HS-27A (cell line): ENCODE data around the gene FEZ2.

Experiments
- DNase-seq: peaks from one replicate; pipeline ENCODE4 v3.0.0-alpha.2; 2012; ENCODE audit warnings: low read depth, missing footprints

Gene FEZ2

GRCh38 chr2:36530178-36530982, 67.6 kb downstream of the FEZ2 start:
- no peak for DNase-seq

- DNase-seq: no peak
Observed at GRCh38 chr2:36528766-36529392, 69.1 kb downstream of the FEZ2 start.

GRCh38 chr2:36528274-36528673, 69.7 kb downstream of the FEZ2 start:
- no peak for DNase-seq

GRCh38 chr2:36526226-36526625, 71.7 kb downstream of the FEZ2 start:
- no peak for DNase-seq

GRCh38 chr2:36525245-36525644, 72.7 kb downstream of the FEZ2 start:
- no peak for DNase-seq

- no peak for DNase-seq
Observed at GRCh38 chr2:36523153-36523552, 74.8 kb downstream of the FEZ2 start.

GRCh38 chr2:36520431-36520830, 77.5 kb downstream of the FEZ2 start:
- DNase-seq: no peak

GRCh38 chr2:36516136-36516870, 81.7 kb downstream of the FEZ2 start:
- peak; percentile 46 for DNase-seq

GRCh38 chr2:36515538-36515937, 82.4 kb downstream of the FEZ2 start:
- no peak for DNase-seq

GRCh38 chr2:36513661-36514060, 84.3 kb downstream of the FEZ2 start:
- no peak for DNase-seq

- no peak for DNase-seq
Observed at GRCh38 chr2:36512705-36513104, 85.3 kb downstream of the FEZ2 start.

GRCh38 chr2:36511858-36512603, 85.9 kb downstream of the FEZ2 start:
- DNase-seq: no peak

GRCh38 chr2:36509075-36509474, 88.9 kb downstream of the FEZ2 start:
- no peak for DNase-seq

GRCh38 chr2:36507408-36507812, 90.6 kb downstream of the FEZ2 start:
- DNase-seq: peak; percentile 35
